Cardiac muscle cell (in vitro differentiated cells and primary cell): ENCODE data around the gene RIT1. TPM values are rescaled to one million over a fixed set of nuclear protein-coding genes. Genes with fewer than 3 reads are reported as not detected.

ENCODE experiments used
- polyA plus RNA-seq: library from polyadenylated mRNA; unstranded; fragments of >200 nt; fragmentation: Nextera tagmentation; extraction: Ambion mirVana; gene quantifications from 2 replicates; pipeline ENCODE4 v1.2.1, GENCODE V29; 2016
- total RNA-seq: library from RNA; depleted of rRNA; stranded (reverse); fragments of >200 nt; gene quantifications from 2 replicates; pipeline ENCODE4 v1.2.3, GENCODE V29; 2016

The RIT1 gene
- total and polyA plus RNA-seq, 2 experiments from 2014 or later: 29.1 to 40.6 TPM

Other genes with a start within 250 kb of the RIT1 start
- gene YY1AP1, start 222.6 kb downstream of the RIT1 start, total RNA-seq: 33.6 and 44.7 TPM in 2 replicates
- 42.0 and 43.3 TPM in 2 replicates for gene YY1AP1, start 222.6 kb downstream of the RIT1 start, polyA plus RNA-seq
- 91.2 and 104 TPM in 2 replicates for gene DAP3, start 222.3 kb downstream of the RIT1 start, total RNA-seq
- gene DAP3, start 222.3 kb downstream of the RIT1 start, polyA plus RNA-seq: 116 and 120 TPM in 2 replicates
- 19.9 and 26.4 TPM in 2 replicates for gene GON4L, start 54.1 kb downstream of the RIT1 start, total RNA-seq
- 42.0 and 44.4 TPM in 2 replicates for gene GON4L, start 54.1 kb downstream of the RIT1 start, polyA plus RNA-seq
- 2.1 and 2.5 TPM in 2 replicates for gene SYT11, start 51.8 kb downstream of the RIT1 start, total RNA-seq
- gene SYT11, start 51.8 kb downstream of the RIT1 start, polyA plus RNA-seq: 1.4 and 2.3 TPM in 2 replicates
- 61.0 and 86.4 TPM in 2 replicates for gene KHDC4, start 23.1 kb upstream of the RIT1 start, total RNA-seq
- 26.6 and 31.5 TPM in 2 replicates for gene KHDC4, start 23.1 kb upstream of the RIT1 start, polyA plus RNA-seq
- gene RXFP4, start 30.3 kb upstream of the RIT1 start, total RNA-seq: 0.33 TPM in 1 of 2 replicates, not detected in the other
- 0.74 TPM in 1 of 2 replicates, not detected in the other for gene RXFP4, start 30.3 kb upstream of the RIT1 start, polyA plus RNA-seq
- 89.4 and 126 TPM in 2 replicates for gene ARHGEF2, start 67.2 kb upstream of the RIT1 start, total RNA-seq
- 38.6 and 54.9 TPM in 2 replicates for gene ARHGEF2, start 67.2 kb upstream of the RIT1 start, polyA plus RNA-seq
- gene SSR2, start 109.6 kb upstream of the RIT1 start, total RNA-seq: 119 and 198 TPM in 2 replicates
- gene SSR2, start 109.6 kb upstream of the RIT1 start, polyA plus RNA-seq: 174 and 188 TPM in 2 replicates
- 43.1 and 51.0 TPM in 2 replicates for gene UBQLN4, start 142.4 kb upstream of the RIT1 start, total RNA-seq
- gene UBQLN4, start 142.4 kb upstream of the RIT1 start, polyA plus RNA-seq: 29.2 and 38.5 TPM in 2 replicates
- 75.5 and 116 TPM in 2 replicates for gene LAMTOR2, start 143.4 kb upstream of the RIT1 start, total RNA-seq
- gene LAMTOR2, start 143.4 kb upstream of the RIT1 start, polyA plus RNA-seq: 199 and 208 TPM in 2 replicates
- 1.6 and 3.1 TPM in 2 replicates for gene RAB25, start 149.8 kb upstream of the RIT1 start, total RNA-seq
- 2.1 and 2.4 TPM in 2 replicates for gene RAB25, start 149.8 kb upstream of the RIT1 start, polyA plus RNA-seq
- 48.8 and 58.6 TPM in 2 replicates for gene MEX3A, start 171.1 kb upstream of the RIT1 start, total RNA-seq
- 17.2 and 24.8 TPM in 2 replicates for gene MEX3A, start 171.1 kb upstream of the RIT1 start, polyA plus RNA-seq
- gene LMNA, start 203.4 kb upstream of the RIT1 start, total RNA-seq: 128 and 139 TPM in 2 replicates
- 99.4 and 149 TPM in 2 replicates for gene LMNA, start 203.4 kb upstream of the RIT1 start, polyA plus RNA-seq
- 3.6 and 8.6 TPM in 2 replicates for gene SEMA4A, start 242.2 kb upstream of the RIT1 start, total RNA-seq
- 0.65 and 2.9 TPM in 2 replicates for gene SEMA4A, start 242.2 kb upstream of the RIT1 start, polyA plus RNA-seq